GM21423 (cell line): ENCODE measurements around the gene VPS13C.

Experiments used
- ATAC-seq: cut with Tn5 transposase; IDR thresholded peaks from one replicate; pipeline ENCODE4 v1.9.1; 2021; ENCODE audit warnings: mild to moderate bottlenecking, moderate library complexity; ENCODE audit not compliant: unreplicated experiment

The VPS13C gene

GRCh38 chr15:61871926-61872522, 188.2 kb downstream of the VPS13C start:
- no peak for ATAC-seq

GRCh38 chr15:61869656-61870055, 190.6 kb downstream of the VPS13C start:
- no peak for ATAC-seq

DNA sequence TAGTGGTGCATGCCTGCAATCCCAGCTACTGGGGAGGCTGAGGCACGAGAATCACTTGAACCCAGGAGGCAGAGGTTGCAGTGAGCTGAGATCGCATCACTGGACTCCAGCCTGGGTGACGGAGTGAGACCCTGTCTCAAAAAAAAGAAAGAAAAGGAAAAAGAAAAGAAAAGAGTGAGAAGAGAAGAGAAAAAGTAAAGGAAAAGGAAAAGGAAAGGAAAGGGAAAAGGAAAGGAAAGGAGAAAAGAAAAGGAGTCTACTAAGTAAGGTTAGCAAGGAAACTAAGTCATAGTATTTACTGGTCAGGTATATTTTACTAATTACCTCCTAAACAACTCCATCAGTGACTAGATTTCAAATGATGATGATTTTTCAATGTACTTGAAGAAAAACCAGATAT, 198.3 kb downstream of the VPS13C start:
- no peak for ATAC-seq

- ATAC-seq, result no peak
Observed at GRCh38 chr15:61857169-61857829, 202.9 kb downstream of the VPS13C start.

DNA sequence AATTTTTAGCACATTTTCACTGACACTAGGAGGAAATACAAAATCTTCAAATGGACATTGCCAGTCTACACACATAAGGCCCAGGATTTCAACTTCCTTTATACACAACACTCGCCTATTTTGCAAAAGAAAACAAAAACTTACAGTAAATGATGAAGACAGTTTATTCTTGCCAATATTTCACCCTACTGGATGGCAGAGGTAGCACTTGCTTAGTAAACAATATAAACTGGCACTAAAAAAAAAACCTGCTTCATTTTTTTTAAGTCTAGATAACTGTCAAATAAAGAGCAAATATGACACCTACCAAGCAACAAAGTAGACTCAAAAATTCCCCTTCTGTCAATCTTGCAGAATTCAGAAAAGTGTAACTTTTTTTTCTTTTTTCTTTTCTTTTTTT, 204.0 kb downstream of the VPS13C start:
- ATAC-seq, result no peak

GRCh38 chr15:61853195-61853594, 207.1 kb downstream of the VPS13C start:
- no peak for ATAC-seq

- no peak for ATAC-seq
Observed at GRCh38 chr15:61851955-61852354, 208.3 kb downstream of the VPS13C start.

DNA sequence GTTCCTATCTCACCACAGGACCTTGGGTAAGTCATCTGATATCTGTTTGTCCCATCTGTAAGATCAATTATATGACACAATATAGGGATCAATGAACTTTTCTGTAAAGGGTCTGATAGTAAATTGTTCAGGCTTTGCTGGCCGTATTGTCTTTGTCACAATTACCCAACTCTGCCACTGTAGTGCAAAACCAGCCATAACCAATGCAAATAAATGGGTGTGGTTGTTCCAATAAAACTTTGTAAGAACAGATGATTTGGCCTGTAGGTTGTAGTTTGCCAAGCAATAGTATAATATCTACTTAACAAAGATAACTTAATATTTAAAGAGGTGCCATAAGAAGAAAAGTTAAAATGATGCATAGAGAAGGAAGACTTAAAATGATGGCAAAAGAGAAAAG, 210.8 kb downstream of the VPS13C start:
- ATAC-seq, result no peak

DNA sequence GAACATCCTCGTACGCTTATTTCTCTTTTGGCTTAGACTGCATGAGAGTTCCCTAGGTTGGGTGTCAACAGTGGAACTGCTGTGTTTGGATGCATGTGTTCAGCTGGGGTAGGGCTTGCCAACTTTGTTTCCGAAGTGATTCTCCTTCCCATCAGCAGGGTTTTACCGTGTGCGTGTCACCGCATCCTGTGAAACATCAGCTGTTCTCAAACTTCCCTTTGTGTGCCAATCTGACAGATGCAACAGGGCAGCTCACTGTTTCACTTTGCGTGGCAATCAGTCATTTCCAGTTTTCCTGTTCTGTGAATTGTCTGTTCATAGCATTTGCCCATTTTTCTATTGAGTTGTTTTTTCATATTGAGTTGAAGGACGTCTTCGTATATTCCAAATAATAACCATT, 218.8 kb downstream of the VPS13C start:
- no peak for ATAC-seq

DNA sequence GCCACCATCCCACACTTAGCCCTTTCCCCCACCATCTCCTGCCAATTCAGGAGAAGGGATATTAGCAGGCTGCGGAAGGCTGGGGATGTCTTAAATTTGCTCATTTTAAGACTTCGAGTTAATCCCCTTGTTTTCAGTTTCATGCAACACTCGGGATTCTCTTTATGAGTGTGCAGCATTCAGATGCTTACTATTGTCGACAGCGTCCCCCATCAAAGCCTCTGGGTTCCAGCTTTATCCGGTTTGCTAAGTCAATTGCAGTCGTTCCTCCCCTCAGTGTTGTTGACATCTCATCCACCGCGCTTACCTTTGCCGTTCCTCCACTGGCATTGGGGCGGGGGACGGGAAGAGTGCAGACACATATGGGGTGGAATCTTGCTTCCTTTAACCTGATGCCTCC, 220.2 kb downstream of the VPS13C start:
- ATAC-seq, result no peak

DNA sequence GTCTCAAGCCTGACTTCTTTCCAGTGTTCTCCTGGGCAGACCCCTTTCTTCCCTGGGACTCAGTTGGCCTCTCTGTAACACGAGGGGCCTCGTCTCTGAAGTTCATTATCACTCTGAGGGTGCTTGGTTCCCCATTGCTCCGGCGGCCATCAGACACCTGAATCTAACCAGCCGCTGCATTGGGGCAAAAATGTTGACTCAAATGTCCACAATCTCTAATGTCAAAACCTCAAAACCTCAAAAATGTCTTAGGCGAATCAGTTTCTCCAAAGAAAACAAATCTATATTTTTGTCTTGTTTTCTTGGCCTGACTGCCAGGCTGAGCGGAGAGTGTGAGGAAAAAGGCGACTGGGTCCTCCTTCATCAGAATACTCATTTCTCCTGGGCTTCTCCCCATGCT, 220.7 kb downstream of the VPS13C start:
- ATAC-seq, result no peak

DNA sequence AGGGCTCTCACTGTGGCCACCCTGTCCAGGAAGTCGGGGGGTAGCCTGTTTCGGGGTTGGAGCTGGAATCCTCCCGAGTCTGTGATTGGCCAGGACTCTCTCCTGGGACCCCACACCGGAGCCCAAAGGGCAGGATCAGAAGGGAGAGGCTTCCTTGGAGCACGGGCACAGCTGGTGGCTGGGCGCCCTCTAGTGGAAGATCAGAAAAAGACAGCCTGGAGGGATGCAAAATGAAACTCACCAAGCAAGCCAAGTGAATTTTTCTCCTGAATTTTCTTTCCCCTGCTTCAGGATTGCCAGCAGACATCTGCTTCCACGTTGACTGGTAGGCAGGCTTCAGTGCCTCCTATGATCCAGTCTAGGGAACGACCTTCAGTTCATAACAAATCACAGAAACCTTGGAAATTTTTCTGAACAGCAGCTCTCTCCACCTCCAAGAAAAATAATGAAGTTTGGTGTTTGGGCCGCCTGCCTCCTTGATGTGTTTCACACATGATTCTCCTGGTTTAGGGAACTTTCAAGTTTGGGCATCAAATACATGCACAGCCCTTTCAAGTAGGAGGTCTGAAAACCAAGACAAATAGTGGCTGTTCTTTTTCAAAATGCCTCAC, 224.6 kb downstream of the VPS13C start:
- no peak for ATAC-seq

GRCh38 chr15:61835029-61835428, 225.2 kb downstream of the VPS13C start:
- ATAC-seq, result no peak

DNA sequence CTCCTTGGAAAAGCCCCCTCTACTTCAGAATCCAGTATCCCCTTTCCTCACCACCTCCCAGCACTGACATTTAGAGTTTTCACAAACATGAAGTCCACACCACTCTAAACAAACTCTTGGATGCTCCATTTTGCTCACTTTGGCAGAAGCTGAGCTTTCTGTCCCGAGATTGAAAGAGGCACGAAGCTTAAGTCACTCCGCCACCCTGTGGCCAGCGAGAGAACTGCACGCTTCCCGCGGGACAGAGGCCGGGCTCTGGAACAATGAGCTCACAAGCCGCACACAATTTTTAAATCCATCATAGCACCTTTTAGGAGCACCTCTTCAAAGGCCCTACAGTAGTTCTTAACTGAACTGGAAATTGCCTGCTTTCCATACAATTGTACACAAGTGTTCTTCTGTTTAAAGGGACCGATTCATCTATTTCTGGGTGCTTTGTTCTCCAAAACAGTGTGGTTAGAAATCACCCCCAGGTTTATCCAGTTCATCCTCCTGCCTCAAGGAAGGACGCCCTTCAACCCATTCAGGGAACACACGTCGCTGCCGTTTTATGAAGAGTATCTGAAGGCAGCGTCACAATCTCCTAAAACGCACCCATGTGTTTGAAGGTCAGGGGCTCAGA, 226.1 kb downstream of the VPS13C start:
- peak; percentile 55 for ATAC-seq

DNA sequence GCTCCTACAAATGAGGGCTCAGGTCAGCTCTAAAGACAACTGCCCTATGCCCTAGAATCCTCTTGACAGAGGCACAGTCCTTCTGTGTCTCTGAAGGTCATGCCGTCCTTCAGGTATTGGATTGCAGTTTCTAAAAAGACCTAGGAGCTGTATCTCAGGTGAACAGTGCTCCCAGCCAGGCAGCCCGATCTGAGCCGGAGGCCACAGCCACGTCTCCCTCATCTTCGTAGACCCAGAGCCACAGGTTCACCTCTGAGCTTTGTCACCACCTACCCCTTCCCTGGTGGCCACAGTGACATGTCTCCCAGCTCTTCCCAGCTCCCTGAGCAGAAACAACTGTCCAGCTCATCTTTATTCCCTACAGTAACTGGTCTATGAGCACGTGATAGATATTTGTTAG, 228.0 kb downstream of the VPS13C start:
- no peak for ATAC-seq

- no peak for ATAC-seq
Observed at GRCh38 chr15:61831505-61831921, 228.7 kb downstream of the VPS13C start.

DNA sequence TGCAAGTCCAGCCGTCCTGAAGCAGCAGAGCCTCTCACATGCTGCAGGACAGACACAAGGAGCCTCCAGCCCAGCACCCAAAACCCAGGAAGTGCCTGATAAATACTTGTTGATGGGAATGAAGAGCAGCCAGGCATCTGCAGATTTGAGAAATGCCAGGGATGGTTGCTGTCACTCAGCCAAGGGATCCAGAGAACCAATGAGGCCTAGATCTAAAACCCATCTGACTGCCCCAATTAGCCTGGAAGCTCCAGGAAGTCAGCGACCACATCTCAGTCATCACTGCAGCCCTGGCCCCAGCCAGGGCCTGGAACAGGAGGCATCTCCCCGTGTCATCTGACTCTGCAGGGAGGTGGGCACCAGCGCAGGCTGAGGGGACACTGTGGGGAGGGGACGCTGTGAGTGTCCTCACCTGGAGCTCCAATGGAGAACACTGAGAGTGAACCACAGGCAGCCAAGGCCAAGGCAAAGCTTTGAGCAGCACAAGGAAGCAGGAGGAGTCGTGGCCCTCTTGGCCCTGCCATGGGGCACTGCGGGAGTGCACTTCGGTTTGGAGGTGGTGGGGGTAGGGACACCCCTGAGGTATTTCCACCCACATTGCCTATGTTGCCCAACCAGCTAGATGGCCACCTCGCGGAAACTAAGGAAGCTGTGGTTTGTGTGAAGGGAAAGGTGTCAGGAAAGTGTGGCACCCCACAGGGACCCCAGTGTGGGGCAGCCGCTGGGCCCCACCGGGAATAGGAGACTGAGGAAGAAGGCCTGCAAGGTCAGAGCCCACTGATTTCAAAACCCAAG, 229.5 kb downstream of the VPS13C start:
- no peak for ATAC-seq

GRCh38 chr15:61829514-61829889, 230.7 kb downstream of the VPS13C start:
- ATAC-seq, result no peak

DNA sequence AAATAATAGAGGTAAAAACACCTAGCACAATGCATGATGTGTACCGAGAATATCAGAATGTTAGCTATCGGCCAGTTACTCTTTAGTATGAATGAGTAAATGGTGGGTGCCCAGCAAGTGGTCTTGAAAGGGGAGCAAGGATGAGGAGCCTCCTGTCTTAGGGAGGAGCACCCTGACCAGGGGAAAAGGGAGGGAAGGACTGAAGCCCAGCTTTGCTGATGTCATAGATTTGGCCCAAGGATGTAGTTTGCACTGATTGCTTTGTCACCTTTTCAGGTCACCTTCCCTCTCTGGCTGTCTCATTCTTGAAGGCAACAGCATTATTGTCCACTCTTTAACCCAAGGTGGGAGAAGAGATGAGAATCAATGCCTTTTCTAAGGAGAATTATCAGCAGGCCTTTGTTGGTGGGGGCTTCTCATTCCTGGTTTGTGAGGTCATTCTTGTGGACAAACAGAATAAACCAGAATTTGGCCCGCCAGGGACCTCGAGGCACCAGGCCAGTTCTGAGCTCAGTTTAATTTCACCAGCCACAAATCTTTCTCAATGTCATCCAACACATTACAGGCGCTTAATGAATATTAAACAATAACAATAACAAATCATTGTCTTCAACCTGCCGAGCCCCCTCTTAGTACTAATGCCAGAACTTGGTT, 231.3 kb downstream of the VPS13C start:
- ATAC-seq, result no peak

DNA sequence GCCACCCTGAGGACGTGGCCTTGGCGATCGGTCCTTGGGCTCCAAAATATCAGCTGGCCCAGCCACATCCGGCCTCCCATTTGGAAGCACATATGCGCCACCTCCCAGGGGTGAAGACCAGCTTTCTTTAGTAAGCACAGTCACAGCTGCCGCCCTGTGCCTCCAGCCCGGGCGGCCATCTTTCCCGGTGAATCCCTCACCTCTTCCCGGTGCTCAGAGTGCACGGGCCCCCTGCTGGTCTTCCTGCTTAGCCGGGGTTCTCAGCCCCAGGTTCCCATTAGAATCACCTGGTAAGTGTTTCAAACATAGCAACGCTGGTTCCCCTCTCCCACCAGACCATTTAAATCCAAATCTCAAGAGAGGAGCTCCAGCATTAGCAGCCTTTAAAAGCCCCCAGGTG, 232.2 kb downstream of the VPS13C start:
- no peak for ATAC-seq

GRCh38 chr15:61827131-61827530, 233.1 kb downstream of the VPS13C start:
- ATAC-seq, result no peak
